Activated T-helper 17 cell treated with anti-CD3 and anti-CD28 coated beads, Interleukin-2, amount 50 U/mL, for 72 hours (primary cell): ENCODE data around the gene ZNF385D. TPM values are rescaled to one million over a fixed set of nuclear protein-coding genes. Genes with fewer than 3 reads are reported as not detected.

Source experiments
- ATAC-seq: fragments of 150-1000 bp; cut with Tn5 transposase; replicated peaks from 2 replicates; pipeline ENCODE4 v1.10.0; 2021; ENCODE audit warnings: mild to moderate bottlenecking, moderate library complexity
- H3K27ac Mint-ChIP-seq: one replicate; pipeline ENCODE4 v1.8.0; 2022; ENCODE audit warnings: mixed read lengths
- H3K27me3 Mint-ChIP-seq: one replicate; pipeline ENCODE4 v1.8.0; 2022; ENCODE audit warnings: mixed read lengths
- H3K36me3 Mint-ChIP-seq: one replicate; pipeline ENCODE4 v1.8.0; 2022; ENCODE audit warnings: low read depth, mild to moderate bottlenecking, mixed read lengths
- H3K4me1 Mint-ChIP-seq: one replicate; pipeline ENCODE4 v1.8.0; 2022; ENCODE audit warnings: mixed read lengths
- H3K4me3 Mint-ChIP-seq: one replicate; pipeline ENCODE4 v1.8.0; 2022; ENCODE audit warnings: mild to moderate bottlenecking, mixed read lengths
- H3K9me3 Mint-ChIP-seq: one replicate; pipeline ENCODE4 v1.8.0; 2022; ENCODE audit warnings: mixed read lengths
- total RNA-seq, 2 donors: library from RNA; stranded (reverse); gene quantifications; one replicate each; pipeline ENCODE4 v1.2.3, GENCODE V29; 2022

The ZNF385D gene
- total RNA-seq, 2 donors from 2014 or later: not detected

DNA sequence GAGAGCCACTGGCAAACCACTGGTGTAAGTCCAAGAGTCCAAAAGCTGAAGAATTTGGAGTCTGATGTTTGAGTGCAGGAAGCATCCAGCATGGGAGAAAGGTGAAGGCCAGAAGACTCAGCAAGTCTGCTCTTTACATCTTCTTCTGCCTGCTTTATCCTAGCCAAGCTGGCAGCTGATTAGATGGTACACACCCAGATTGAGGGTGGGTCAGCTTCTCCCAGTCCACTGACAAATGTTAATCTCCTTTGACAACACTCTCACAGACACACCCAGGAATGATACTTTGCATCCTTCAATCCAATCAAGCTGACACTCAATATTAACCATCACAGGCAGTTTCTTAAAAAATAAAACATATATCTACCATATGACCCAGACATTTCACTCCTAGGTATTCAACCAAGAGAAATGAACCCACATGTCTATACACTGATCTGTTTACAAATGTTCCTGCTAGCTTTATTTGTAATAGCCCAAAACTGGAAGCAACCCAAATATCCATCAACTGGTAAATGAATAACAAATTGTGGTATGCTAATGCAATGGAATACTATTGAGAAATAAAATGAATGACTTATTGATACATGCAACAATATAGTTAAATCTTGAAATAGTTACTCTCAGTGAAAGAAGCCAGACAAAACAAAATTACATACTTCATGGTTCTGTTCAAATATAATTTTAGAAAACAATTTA is 373.8 kb downstream of the ZNF385D start:
- Mint-ChIP-seq H3K4me3 (no peak overlapping the region), H3K9me3 (peaks cover 6% of the 10 kb centered on the region), H3K36me3 (no peaks in the 10 kb centered on the region), H3K27ac (no peak overlapping the region), H3K4me1 (no peaks in the 10 kb centered on the region), H3K27me3 (no peaks in the 10 kb centered on the region)
- no peak for ATAC-seq

DNA sequence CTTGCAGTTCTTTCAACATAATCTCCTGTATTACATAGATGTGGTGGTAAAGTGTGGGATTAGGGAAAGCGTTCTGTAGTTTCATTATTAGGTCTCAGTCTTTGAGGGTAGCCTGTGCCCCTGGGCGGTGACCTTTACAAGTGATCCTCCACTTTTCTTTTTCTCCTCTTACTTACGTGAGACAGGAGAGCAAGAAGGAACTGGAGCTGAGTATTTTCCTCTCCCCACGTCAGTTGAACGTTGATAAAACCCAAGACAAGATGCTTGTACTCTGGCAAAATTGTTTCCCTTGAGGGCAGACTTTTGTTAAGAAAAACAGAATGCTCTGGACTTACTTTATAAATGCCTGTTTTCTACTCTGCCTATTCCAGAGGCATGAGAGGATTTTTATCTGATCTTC is 378.7 kb downstream of the ZNF385D start:
- ATAC-seq: no peak

More for the DNA sequence above, 378.7 kb downstream of the ZNF385D start:
- Mint-ChIP-seq H3K36me3 (no peaks in the 10 kb centered on the region), H3K27me3 (no peaks in the 10 kb centered on the region), H3K27ac (no peak overlapping the region), H3K4me3 (no peak overlapping the region), H3K4me1 (no peaks in the 10 kb centered on the region), H3K9me3 (no peaks in the 10 kb centered on the region)
